Measurements from ENCODE around the gene ADCY5. TPM values are rescaled to one million over a fixed set of nuclear protein-coding genes. Genes with fewer than 3 reads are reported as not detected.

ADCY5 gene
- total and polyA plus RNA-seq, 10 donors: 1.7 to 20.6 (median 11.7) TPM

DNA sequence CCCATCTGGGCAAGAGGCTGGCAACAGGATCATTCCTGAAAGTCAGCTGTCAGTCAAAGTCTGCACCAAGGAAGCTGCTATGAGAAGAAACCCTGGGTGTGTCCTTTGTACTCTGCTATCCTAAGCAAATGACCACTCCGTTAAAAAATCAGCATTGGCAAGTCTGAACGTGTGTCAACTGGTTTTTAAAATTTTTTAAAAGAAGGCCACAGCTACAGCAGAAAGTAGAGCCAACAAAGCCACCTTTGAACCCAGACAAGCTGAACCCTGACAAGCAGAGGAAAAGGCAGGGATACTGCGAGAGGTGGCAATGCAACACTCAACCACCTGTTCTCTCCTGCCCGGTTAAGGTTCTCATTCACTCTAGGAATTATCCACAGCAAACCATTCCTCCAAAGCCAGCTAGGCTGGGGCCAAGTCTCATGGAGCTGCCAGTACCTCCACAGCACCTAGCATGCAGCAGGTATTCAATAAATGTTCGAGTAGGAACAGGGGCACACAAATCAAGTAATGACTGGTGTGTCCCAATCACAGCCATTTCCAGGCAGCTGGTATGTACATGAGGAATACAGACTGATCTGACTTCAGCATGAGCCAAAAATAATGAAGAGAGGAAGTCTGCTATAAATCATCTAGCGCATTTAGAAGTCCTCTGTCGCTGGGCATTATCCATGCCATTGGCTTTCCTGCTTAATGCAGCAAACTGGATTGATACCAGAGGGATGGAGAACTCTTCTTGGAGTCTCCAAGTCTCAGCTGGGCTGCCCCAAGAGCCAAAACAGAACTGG lies 76.0 kb downstream of the ADCY5 start:
- H3K36me3 ChIP-seq: no peaks in the 10 kb centered on the region
- peak; percentile 28 for DNase-seq
- H3K4me3 ChIP-seq: no peak overlapping the region
- H3K9me3 ChIP-seq: peaks cover 0 to 15% (median 0%) of the 10 kb centered on the region in 8 donors
- intact Hi-C loops (cut with DNase I; ENCODE audit: low total_unique reads): no loop called here
- TF ChIP-seq POLR2AphosphoS5 (IDR thresholded peaks at IDR 0.05) (no peak), POLR2A (IDR thresholded peaks at IDR 0.05) (no peak)
- TF ChIP-seq, protein P1, sequence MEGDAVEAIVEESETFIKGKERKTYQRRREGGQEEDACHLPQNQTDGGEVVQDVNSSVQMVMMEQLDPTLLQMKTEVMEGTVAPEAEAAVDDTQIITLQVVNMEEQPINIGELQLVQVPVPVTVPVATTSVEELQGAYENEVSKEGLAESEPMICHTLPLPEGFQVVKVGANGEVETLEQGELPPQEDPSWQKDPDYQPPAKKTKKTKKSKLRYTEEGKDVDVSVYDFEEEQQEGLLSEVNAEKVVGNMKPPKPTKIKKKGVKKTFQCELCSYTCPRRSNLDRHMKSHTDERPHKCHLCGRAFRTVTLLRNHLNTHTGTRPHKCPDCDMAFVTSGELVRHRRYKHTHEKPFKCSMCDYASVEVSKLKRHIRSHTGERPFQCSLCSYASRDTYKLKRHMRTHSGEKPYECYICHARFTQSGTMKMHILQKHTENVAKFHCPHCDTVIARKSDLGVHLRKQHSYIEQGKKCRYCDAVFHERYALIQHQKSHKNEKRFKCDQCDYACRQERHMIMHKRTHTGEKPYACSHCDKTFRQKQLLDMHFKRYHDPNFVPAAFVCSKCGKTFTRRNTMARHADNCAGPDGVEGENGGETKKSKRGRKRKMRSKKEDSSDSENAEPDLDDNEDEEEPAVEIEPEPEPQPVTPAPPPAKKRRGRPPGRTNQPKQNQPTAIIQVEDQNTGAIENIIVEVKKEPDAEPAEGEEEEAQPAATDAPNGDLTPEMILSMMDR (IDR thresholded peaks at IDR 0.05 in 8 of 11, conservative IDR thresholded peaks at IDR 0.05 in 3 of 11): no peak
- 54 to 66% (median 60%) methylated on average over 7 of the region's 7 CpGs for WGBS, 5 donors
- peaks cover 0 to 22% (median 0%) of the 10 kb centered on the region in 7 donors for H3K27me3 ChIP-seq (replicated peaks in 1 of 7)
- peak overlapping the region in 2 of 8 donors; percentile 13 to 30 for H3K27ac ChIP-seq
- peaks cover 0 to 19% (median 1%) of the 10 kb centered on the region in 6 donors for H3K4me1 ChIP-seq

DNA sequence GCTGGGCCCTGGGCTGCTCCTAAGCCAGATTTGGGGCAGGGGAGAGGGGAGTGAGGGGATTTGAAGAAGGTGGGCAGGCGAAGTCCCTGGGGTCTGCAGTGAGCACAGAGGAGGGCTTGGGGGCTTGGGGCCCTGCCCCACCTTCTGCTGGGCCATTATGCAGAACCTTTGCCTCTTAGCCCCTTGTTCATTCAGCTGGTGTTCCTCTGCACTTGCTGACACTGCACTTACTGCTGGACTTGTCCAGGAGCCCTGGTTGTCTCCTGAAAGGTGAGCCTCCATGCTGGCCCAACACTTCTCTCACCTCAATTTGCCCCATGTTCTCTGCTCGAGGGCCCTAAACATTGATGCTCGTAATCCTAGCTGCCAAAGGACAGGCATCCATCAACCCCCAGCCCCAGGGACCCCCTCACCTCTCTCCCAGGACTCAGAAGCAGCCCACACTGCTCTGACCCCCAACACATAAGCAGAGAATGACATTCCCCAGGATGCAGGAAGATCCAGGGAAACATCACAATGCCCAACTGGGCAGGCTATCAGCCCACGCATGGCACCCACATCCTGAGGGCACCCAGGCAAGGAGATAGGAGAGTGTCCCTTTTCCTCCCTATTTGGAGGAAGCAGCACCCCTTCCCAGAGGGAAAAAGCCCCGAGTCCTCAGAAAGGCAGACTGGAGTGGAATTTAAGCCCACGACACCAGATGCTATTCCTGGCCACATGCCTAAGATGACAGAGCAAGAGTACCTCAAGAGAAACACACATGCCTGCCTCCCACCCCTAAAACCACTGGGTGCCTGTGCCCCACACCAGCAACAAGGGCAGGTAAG lies 76.8 kb downstream of the ADCY5 start:
- intact Hi-C loops (cut with DNase I; ENCODE audit: low total_unique reads): no loop called here

DNA sequence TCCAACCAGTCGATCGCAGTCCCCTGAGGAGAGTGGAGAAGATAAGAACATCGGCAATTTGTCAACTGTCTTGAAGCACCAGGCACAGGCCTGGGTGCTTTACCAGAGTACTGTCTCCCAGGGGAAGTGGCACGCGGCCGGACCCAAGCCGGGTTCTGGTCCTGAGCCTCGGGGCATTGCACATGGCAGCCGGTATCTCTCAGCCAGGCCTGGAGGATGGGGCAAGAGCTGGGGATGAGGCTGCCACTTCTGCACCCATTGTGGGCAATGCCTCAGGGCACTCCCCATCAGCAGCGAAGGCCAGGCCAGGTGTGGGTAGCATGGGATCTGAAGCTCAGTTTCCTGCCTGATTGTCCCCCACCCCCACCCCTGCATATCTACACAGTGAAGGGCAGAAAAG lies 77.5 kb downstream of the ADCY5 start:
- H3K9me3 ChIP-seq: peaks cover 0 to 15% (median 0%) of the 10 kb centered on the region in 8 donors
- H3K4me3 ChIP-seq: no peak overlapping the region
- H3K27ac ChIP-seq: no peak overlapping the region
- no peaks in the 10 kb centered on the region for H3K36me3 ChIP-seq
- 82 to 96% (median 84%) methylated on average over 9 to 10 of the region's 10 CpGs for WGBS, 5 donors
- intact Hi-C loops (cut with DNase I; ENCODE audit: low total_unique reads): no loop called here
- H3K27me3 ChIP-seq (replicated peaks in 1 of 7): peaks cover 0 to 22% (median 0%) of the 10 kb centered on the region in 7 donors
- TF ChIP-seq POLR2A (IDR thresholded peaks at IDR 0.05) (no peak), POLR2AphosphoS5 (IDR thresholded peaks at IDR 0.05) (no peak)
- TF ChIP-seq, protein P1 (IDR thresholded peaks at IDR 0.05 in 8 of 11, conservative IDR thresholded peaks at IDR 0.05 in 3 of 11): no peak
- DNase-seq: peak; percentile 69
- peaks cover 0 to 31% (median 7%) of the 10 kb centered on the region in 6 donors for H3K4me1 ChIP-seq

More for the DNA sequence above, 76.8 kb downstream of the ADCY5 start:
- Histone ChIP-seq H3K27me3 (replicated peaks in 1 of 7) (peaks cover 0 to 22% (median 0%) of the 10 kb centered on the region in 7 donors), H3K9me3 (peaks cover 0 to 15% (median 0%) of the 10 kb centered on the region in 8 donors), H3K36me3 (no peaks in the 10 kb centered on the region), H3K4me3 (no peak overlapping the region), H3K4me1 (peaks cover 0 to 27% (median 5%) of the 10 kb centered on the region in 6 donors), H3K27ac (peak overlapping the region in 1 of 8 donors; percentile 30)
- peak; percentile 20 for DNase-seq
- no peak for TF ChIP-seq POLR2A (IDR thresholded peaks at IDR 0.05)
- TF ChIP-seq, protein P1 (IDR thresholded peaks at IDR 0.05 in 8 of 11, conservative IDR thresholded peaks at IDR 0.05 in 3 of 11): no peak
- no peak for TF ChIP-seq POLR2AphosphoS5 (IDR thresholded peaks at IDR 0.05)
- 49 to 84% (median 63%) methylated on average over 6 of the region's 6 CpGs for WGBS, 5 donors

All from spleen (tissue), 11 donors.